ENCODE measurements around the gene PTH1R.

DNA sequence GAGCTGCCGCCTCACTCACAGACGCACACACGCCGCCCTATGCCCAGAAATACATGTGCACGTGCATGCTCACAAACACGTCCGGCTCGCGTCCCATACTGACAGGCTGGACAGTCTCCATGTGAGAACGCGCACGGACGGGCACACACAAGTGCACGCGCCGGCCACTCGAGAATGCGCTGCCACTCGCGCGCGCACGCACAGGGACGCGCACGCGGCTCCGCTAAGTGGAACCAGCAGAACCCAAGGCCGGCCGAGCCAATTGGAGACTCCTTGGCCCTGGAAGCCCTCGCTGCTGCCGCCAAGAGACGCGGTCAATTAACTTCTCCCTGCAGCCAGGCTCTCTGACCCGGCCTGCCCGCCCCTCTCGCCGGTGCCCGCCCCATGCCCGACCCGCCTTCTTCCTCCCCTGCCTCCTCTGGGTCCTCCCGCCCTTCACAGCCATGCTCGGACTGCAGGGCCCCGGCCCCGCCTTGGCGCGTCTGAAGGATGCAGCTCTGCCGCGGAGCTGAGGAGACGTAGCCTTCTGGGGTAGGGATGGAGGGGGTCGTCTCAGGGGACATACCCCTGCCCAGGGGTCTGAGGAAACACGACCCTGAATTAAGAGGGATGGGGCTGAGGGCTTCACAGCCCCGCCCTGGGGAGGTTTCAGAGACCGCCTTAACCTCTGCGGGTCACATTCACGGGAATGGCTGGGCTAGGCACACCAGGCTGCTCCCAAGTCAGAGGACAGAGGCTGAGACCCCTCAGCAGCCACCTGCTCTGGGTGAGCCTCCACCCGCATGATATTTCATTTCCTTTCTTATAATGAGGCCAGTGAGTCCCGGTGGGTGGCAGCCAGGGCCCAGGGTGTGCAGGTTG, 15.0 kb downstream of the PTH1R start:
- TF ChIP-seq, protein P1, sequence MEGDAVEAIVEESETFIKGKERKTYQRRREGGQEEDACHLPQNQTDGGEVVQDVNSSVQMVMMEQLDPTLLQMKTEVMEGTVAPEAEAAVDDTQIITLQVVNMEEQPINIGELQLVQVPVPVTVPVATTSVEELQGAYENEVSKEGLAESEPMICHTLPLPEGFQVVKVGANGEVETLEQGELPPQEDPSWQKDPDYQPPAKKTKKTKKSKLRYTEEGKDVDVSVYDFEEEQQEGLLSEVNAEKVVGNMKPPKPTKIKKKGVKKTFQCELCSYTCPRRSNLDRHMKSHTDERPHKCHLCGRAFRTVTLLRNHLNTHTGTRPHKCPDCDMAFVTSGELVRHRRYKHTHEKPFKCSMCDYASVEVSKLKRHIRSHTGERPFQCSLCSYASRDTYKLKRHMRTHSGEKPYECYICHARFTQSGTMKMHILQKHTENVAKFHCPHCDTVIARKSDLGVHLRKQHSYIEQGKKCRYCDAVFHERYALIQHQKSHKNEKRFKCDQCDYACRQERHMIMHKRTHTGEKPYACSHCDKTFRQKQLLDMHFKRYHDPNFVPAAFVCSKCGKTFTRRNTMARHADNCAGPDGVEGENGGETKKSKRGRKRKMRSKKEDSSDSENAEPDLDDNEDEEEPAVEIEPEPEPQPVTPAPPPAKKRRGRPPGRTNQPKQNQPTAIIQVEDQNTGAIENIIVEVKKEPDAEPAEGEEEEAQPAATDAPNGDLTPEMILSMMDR (IDR thresholded peaks at IDR 0.05; ENCODE audit: borderline replicate concordance, extremely low read depth, low read length, poor library complexity, severe bottlenecking) = no peak
- TF ChIP-seq EZH2 (IDR thresholded peaks at IDR 0.05; ENCODE audit: borderline replicate concordance, low read depth, low read length, severe bottlenecking) = peak; percentile 68
